NOMO-1 treated with DMSO at 0.1 percent for 48 hours (cell line): Measurements from ENCODE around the gene NMNAT1.
A peak's percentile ranks its signal among the peaks of the same experiment; 100 is the strongest.
"Not testable (repeated sequence)": the region's sequence is repeated elsewhere in the genome, so short reads cannot be mapped to it uniquely, and the experiment has no call there.

Source experiments
- DNase-seq: peaks from one replicate; lab custom pipeline; 2025; ENCODE audit not compliant: unreplicated experiment; lab: John Stamatoyannopoulos, UW

Gene NMNAT1

DNA sequence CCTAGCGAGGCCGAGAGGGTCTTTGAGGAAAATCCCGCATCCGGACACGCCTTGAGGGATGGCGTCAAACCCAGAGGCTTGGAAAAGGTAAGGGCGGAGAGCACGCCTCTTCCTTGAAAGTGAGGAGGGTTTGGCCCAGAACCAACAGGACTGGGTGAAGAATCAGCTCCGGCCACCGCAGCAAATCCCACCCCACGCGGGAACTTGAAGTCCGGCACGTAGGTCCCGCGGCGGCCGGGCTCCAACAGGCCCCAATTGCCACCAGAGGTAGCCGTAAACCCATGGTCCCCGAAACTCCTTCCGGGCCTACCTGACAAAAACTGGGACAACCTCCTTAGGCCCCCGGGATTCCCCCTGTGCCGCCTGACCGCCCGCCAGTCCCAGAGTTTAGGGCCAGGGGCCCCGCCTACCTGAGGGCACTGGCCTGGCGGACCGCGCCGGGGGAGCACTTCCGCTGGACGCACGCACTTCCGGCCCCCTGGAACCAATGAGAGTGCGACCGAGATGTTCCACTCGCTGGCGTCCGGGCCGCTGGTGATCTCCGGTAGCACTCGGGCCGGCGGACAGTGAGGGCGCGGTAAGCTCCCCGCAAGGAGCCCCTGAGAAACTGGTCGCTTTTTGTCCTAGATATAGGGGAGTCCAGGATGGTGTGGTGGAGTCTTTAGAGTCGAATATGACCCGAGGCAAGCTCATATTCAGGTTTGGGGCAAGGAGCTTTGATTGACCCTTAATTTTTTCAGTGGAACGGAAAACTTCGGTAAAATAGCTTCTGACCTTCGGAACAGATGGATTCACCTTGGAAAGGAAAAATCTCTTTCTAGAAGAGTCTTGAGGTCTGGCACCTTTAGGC, at the start of gene NMNAT1, which contains the start of gene LZIC:
TSS of gene NMNAT1 (plus strand) at position 537 of the 850 bp plus-strand sequence. CDS start 28,599 bp downstream, outside the sequence.
TSS of gene LZIC (minus strand) at position 453 of the 850 bp plus-strand sequence. CDS start 6,772 bp downstream, outside the sequence.
- DNase-seq, result peak; percentile 89

DNA sequence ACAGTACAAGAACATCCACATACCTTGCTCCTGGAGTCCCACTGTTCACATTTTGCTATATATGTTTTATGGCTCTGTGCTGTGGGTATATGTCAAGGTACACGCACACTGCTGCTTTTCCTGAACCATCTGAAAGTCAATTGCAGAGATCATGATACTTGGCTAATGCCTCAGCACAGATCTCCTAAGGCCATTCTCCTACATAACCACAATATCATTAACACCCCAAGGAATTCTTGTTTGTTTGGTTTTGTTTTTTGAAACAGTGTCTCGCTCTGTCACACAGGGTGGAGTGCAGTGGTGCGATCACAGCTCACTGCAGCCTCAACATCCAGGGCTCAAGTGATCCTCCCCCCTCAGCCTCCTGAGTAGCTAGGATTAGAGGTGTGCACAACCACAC, 49.2 kb upstream of the NMNAT1 start:
- DNase-seq, result no peak

DNA sequence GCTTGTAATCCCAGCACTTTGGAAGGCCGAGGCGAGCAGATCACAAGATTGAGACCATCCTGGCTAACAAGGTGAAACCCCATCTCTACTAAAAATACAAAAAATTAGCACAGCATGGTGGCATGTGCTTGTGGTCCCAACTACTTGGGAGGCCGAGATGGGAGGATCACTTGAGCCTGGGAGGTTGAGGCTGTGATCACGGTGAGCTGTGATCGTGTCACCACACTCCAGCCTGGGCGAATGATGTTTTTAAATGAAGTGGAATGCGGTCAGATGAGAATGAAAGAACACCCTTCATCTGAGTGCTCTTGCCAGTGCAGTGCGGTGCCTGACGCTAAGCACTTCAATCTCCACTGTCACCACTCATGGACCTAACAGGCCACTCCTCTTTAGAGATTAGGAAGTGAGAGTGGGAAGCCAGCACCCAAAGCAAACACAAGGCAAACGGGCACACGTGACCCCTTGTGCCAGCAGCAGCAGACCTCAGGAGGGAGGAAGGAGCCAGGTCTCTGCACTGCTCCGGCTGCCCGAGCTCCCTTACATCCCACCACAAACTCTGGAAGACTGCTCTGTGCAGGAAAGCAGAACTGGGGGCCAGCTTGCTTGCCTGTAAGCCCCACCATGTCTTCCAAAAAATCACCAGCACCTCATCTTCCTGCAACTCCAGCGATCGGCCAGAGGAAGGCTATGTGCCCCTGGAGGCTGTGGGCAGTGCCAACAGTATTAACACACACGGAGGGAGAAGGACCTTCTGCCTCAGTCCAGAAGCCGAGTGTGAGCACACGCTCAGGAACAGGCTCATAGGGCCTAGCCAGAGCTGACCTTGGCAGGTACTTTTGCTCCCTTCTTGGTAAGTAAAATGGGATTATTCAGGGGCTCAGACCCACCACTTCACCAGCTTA, 42.9 kb upstream of the NMNAT1 start:
- DNase-seq, result peak; percentile 94

DNA sequence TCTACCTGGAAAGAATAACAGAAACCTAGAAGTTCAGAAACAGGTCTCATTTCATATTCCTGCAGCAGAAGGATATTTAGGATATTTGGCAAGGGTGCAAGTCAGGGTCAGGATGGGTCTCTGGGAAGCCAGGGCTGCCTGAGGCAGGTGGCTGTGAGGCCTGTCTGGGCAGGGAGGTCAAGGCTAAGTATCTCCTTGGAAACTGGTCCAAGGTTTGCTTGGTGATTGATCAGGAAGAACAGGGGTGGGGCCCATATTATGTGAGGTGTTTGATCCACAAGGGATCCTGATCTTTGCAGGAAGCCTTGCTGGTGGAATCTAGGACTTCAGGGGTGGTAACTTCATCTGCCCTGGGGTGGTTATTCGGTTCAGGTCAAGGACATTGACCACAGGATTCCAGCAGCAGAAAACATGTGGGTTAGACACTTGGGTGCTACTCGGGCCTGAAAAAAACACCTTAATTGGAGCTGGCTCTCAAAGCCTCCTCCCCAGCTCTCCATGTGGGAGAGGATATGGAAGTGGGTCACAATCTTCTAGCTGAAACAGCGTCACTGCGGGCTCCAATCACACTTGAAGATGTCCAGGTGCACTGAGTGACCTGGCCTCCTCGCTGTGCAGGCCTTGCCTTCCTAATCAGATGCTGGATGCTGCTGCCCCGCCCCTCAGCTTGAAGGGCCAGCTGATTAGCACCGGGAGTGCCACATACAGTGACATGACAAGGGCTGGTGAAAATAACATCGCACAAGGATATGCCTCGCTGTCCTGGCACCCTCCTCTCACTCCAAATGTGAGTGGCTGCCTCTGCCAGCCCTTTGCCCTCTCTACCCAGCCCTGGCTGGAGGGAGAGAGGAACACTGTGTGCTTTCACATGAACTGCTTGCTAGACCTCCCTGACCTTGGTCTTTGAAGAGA, 41.9 kb upstream of the NMNAT1 start:
- no peak for DNase-seq

DNA sequence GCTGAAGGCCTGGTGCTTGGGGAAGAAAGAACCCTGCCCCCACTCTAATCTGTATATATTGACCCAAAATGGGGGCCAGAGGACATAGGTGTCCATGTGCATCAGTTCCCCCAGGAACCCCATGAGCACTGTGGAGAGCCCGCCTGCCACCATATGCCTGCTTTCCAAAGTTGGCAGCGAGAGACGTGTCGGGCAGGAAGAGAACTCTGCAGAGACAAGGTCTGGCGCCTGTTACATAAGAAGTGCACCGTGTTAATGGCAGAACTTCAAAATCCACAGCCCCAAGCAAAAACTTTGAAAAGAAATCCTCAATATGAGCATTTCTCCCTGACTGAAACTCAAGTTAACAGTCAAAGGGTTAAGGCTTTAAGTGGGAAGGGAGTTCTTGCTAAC, 41.2 kb upstream of the NMNAT1 start:
- no peak for DNase-seq

DNA sequence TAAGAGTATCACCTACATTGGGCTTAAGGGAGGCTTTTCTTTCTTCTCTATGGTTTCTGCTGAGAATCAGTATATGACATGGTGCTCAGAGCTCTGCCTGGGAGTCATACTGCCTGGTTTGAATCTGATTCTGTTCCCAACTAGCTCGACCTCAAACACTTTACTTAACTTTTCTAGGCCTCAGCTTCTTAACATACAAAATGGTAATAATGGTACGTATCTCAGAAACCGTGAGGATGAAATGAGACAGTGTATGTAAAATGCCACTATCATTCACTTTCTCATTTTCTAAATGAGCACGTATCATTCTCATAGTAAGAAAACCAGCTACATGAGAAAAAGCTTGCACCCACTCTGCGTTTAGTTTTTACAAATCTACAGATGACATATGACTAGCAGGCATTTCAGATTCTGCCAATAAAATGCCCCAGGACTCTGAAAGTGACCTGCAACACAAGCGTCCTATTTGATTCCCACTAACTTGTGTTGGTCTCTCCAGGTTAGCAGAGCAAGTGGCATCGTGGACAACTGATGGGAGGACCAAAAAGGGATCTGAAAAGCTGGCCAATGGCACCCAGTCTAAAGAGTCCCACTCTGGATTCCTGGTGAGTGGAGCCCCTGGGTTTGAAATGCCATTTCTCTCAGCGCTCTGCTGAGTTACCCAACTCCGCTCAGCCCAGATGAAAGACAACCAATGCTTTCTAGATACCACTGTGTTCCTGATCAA, 39.3 kb upstream of the NMNAT1 start:
- no peak for DNase-seq

DNA sequence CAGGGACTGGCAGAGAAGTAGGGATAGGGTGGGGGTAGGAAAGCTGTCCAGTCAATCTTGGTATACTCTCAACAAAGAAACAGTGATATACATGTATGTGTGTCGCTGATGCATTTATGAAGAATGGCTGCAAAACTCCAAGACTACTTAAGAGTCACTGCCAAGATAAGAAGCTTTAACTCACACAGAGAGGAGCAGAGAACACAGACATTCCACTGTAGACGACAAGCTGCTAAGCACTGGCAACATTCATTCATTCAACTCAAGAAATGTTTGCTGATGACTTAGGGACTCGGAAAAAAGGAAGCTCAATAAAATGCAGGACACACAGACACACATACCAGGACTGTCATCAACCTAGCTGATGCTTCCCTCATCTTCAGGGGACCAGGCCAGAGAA, 38.7 kb upstream of the NMNAT1 start:
- no peak for DNase-seq

DNA sequence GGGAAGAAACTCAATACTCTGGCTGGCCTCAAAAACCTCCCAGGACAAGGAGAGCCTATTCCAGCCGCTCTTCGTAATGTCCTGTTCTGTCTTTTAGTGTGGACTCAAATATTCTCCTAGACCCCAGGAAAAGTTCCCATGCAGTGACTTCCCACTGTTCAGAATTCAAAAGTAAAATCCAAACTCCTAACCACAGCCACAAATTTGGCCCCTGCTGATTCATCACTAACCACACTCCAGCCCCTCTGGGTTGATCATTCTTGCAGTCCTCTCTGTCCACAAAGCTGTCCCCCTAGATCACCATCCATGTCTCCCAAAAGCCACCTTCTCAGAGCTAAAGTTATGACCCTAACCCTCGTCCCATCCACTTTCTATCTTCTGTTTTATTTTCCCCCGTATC, 38.3 kb upstream of the NMNAT1 start:
- no peak for DNase-seq

DNA sequence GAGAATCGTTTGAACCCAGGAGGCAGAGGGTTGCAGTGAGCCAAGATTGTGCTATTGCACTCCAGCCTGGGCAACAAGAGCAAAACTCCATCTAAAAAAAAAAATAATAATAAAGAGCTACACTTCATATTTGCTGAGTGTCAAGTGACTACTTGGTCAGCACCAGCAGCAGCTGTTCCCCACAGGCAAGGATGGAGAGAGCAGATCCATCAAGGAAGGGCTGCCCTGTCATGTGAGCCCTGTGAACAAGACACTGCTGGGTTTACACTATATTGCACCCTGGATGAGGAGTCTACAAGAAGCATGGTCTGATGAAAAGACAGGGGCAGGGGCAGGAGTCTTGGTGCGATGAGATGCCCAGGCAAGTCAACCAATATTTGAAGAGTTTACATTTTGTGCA, 36.8 kb upstream of the NMNAT1 start:
- no peak for DNase-seq

DNA sequence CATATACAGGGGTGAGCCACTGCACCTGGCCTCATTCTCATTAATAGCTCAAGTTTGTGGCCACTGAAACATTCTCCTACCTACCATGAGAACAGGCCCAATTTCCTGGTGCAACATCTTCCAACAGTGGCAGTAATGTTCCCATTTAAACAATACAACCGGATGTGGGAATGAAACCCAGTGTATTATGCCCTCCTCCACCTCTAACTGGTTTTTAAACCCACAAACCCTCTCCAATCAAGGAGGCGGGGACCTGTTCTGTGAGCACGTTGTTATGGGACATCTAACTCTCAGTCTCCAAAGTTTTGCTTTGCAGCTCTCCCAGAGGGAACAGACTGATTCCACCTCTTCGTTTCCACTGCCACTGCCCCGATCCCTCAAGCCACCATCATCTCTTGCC, 35.8 kb upstream of the NMNAT1 start:
- DNase-seq, result no peak

DNA sequence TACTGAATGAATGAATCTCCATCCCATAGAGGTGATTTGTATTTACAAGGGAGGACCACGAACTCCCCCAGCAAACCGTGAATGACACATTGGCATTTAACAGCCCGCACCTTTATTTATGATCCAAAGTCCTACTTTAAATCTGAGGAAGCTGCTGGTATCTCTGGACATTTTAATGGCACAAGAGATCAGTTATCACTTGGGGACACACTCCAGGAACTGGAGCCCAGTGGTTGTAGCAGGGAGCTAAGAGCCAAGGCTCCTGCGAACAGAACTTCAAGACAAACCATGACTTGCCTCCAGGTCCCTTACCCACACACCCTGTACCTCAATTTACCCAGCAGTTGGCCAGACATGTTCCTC, 34.4 kb upstream of the NMNAT1 start:
- no peak for DNase-seq

DNA sequence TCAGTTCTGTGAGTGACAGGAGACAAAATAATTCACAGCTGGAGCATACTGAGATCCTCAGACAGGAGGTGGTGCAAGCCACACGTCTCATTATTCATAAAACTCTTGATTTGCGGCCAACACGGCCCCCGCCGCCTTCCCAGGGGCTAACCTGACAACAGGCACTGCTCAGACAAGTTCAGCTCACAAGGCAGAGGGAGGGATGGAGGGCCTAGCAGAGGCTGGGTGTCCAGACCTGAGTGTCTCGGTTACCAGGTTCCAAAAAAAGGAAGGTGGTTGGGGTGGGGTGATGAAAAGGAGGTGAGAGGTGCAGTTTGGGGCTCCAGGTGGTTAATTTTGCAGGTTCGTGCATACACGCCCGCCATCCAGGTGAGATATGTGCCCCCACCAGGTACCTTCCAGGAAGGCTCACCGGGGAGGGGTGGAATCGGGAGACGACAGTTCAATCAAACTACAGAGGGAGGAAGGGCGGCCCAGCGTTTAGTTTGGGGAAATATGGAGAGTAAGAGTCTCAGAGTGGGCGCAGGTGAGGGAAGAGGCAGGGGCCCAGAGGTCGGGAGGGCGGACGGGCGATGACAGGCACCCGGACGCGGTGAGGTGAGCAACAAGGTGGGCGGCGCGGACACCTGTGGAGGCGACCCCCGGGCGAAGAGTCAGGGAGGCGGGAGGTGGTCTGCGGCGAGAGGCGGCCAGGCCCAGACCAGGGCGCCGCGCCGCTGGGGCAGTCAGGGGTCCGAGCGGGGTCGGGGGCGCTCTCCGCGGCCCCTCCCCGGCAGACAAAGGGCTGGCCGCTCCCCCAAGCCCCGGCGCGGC, 33.8 kb upstream of the NMNAT1 start:
- DNase-seq, result peak; percentile 12

DNA sequence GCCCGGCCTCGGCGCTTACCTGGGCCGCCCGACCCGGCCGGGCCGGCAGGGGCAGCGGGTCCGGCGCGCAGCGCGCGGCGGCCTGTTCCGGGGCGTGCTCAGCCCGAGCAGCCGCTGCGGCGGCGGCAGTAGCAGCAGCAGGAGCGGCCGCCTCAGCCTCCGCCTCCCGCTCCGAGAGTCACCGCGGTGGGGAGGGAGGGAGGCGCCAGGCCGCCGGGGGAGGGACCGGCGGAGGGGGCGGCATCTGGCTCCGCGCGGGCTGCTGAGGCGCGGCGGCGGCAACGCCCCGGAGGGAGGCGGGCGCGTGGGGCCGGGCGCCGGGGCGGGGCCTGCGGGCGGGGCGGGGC, 33.2 kb upstream of the NMNAT1 start, which contains the start of gene CTNNBIP1:
TSS of gene CTNNBIP1 (minus strand) at position 194 of the 347 bp plus-strand sequence. CDS start 38,205 bp downstream, outside the sequence.
- DNase-seq, result peak; percentile 97

DNA sequence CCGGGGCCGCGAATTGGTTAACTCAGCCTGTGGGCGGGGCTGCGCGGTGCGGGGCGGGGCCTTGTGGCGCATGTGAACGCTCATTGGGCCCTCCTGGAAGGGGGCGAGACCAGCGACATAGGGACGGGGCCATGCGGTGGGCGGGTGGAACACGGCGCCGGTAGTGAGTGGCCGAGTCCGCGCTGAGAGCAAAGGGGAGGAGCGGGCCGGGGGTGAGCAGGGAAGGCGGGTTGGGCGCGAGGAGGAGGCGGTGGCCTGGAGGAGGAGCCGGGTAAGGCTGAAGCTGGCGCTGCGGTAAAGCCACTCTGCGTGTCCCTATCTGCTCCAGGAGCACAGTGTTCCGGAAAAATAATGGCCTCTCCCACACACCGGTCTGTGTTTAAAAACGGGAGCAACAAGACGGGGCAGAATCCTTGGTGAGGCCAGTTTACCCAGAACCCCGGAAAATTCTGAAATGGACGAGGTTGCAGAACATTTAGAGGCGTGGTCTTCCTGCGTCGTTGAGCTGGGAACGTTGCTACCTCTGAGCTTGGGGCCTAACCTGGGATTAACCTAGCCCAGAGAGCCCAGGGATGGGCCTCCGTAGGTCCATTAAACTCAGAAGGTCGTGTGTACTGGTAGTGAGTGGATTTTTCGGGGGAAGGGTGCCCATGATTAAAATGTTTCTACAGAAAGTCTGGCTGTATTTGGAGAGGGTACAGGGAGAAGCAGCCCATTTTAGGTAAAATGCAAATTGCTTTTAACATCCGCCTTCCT, 32.7 kb upstream of the NMNAT1 start:
- peak; percentile 99 for DNase-seq

DNA sequence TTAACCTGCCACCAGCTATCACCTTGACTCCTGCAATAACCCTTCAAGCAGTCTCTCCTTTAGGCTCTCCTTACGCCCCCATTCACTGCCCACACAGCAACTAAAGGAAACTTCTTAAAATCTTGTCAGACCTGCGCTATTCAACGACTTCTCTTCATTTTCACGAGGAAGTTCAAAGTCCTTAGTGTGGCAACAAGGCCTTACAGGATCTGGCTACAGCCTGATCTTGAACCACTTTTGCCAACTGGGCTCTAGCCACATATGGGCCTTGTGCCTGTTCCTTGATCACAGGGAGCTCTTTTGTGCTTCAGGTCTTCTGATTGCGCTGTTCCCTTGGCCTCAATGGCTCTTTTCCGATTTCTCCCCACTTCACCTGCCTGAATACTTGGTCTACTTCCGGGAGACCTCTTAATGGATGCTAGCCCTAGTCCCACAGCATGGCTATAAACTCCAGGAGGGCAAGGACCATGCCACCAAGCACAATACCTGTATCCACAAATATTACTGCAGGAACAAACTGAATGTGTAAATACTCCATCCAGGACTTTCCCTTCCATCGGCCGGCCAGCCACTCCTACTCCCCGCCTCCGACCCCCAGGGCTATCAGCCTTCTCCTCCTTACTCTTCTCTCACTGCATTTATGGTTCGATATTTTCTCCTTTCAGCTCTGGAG, 30.9 kb upstream of the NMNAT1 start:
- DNase-seq, result peak; percentile 72

DNA sequence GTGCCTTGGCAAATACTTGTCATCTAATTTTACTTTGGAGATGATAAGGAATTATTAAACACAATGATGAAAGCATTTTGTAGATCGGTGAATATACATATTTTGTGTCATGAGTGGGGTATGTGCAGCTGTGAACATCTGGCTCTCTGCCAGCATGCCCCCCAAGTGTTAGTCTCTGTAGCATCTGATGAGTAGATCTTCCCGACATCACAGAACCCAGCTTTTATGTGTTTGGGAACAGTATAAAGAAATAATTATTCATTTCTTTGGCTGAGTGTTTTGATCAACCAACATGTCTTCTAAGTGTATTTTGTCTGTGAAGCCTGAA, 28.7 kb upstream of the NMNAT1 start:
- DNase-seq, result no peak

DNA sequence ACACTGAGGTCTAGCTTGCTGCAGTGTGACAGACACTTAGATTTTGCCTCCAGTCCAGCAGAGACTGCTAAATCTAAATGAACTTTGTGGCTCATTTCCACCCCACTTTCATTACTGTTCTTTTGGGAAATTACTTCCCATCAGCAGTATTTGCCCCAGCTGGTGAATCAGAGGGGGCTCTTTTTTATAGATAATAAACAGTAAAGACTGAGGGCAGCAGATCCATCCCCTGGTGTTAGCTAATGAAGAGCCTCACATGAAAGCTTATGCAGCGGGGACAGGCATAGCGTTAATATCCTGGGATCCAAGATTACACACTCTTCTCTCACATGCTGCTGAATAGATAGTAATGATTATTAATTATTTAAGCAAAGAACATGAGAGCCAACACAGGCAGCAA, 26.8 kb upstream of the NMNAT1 start:
- no peak for DNase-seq

DNA sequence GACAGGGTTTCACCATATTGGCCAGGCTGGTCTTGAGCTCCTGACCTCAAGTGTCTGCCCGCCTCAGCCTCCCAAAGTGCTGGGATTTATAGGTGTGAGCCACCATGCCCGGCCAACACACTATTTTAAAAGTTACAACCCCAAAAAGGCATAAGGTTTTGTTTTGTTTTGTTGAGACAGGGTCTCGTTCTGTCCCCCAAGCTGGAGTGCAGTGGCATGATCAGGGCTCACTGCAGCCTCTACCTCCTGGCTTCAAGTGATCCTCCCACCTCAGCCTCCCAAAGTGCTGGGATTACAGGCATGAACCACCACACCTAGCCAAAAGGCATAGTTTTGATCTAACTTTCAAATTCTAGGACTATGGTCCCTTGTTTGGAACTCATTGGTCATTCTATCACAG, 25.8 kb upstream of the NMNAT1 start:
- not testable (repeated sequence) for DNase-seq
